Esophagus squamous epithelium (tissue), 5 donors: ENCODE data around the gene PRR5. TPM values are rescaled to one million over a fixed set of nuclear protein-coding genes. Genes with fewer than 3 reads are reported as not detected.

Experiments used
- DNase-seq: peaks from one replicate; lab custom pipeline; 2025; lab: John Stamatoyannopoulos, UW
- H3K27ac ChIP-seq, 4 donors: fragments of 200-600 bp; sonication (generic); one replicate each; pipeline ENCODE4 v1.5.1; 2016 to 2019; ENCODE audit warnings: mild to moderate bottlenecking in 1 of 4
- H3K27me3 ChIP-seq, 4 donors: fragments of 200-600 bp; sonication (generic); 1 replicate in 3 of 4; 2 replicates in 1 of 4; pipeline versions ENCODE4 v1.5.1 to v1.6.0; 2017 to 2021; ENCODE audit warnings: antibody characterized with exemption in 1 of 4
- H3K36me3 ChIP-seq, 3 donors: fragments of 200-600 bp; sonication (generic); one replicate each; pipeline ENCODE4 v1.5.1; 2016 to 2019
- H3K4me1 ChIP-seq, 3 donors: fragments of 200-600 bp; sonication (generic); one replicate each; pipeline ENCODE4 v1.5.1; 2017 to 2019
- H3K4me3 ChIP-seq, 4 donors: fragments of 200-600 bp; sonication (generic); 1 replicate in 3 of 4; 2 replicates in 1 of 4; pipeline ENCODE4 v1.5.1; 2016 to 2019; ENCODE audit warnings: mild to moderate bottlenecking in 2 of 4, moderate library complexity in 1 of 4
- H3K9me3 ChIP-seq, 3 donors: fragments of 200-600 bp; sonication (generic); one replicate each; pipeline ENCODE4 v1.5.1; 2016 to 2019
- POLR2A ChIP-seq, 4 donors: fragments of 450-650 bp; IDR thresholded peaks; one replicate each; pipeline ENCODE4 v1.6.1; 2017; ENCODE audit warnings: antibody characterized with exemption in 4 of 4, mild to moderate bottlenecking in 4 of 4, moderate library complexity in 3 of 4
- WGBS, 2 donors: methylation state at CpG; one replicate each; pipeline ENCODE4 v1.1.5; 2018; 5-methylcytosine and 5-hydroxymethylcytosine counted together
- intact Hi-C: fragments of 100-400 bp; cut with DNase I; formaldehyde crosslinking; loops from one replicate; pipeline ENCODE4 v1.15.0; 2022
- total RNA-seq, 4 donors: library from RNA; depleted of rRNA; stranded (reverse); fragments of >200 nt; gene quantifications; one replicate each; pipeline ENCODE4 v1.1.0, GENCODE V29; 2016
- TF ChIP-seq, protein P1 (sequence below), 6 experiments: fragments of 450-650 bp in 4 of 6; fragments of 200-600 bp in 2 of 6; sonication (generic) in 2 of 6; IDR thresholded peaks; one replicate each; pipeline ENCODE4 v1.5.1; 2016 to 2019; ENCODE audit warnings: antibody characterized with exemption in 6 of 6, mild to moderate bottlenecking in 4 of 6, moderate library complexity in 4 of 6
- donor health status: DM: yes; HTN: yes; CAD: no.

PRR5 gene
- total RNA-seq, 4 donors from 2014 or later = 20.8 to 33.0 (median 23.4) TPM

DNA sequence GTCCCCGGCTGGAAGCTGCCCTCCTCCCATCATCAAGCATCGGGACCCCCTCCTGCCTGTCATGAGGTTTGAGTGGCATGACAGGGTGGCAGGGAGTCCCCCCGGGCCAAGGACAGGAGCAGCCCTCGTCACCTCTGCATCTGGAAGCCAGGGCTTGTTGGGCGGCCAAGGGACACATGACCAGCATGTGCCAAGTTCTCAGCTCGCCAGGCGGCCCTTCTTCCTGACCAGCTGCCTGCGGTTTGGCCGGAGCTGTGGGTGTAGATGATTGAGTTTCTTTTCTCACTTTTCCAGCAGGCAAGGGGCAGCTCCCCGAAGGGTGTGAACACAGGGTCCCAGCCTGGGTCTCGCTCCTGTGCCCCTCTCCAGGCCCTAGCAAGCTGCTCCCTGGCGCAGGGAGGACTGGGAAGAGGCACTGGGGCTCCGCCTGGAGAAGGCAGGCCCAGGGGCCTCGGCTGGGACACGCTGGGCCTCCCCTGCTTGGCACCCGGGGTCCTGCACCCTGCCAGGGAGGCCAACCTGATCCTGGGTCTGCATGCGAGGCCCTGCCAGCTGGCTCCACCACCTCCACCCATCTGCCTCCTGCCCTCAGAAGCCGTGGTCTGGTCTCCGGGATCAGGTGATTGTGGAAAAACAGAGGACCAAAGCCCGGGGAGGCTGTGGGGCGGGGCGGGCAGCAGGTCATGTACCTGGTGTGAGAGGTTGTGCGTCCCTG, 63.7 kb downstream of the PRR5 start:
- Histone ChIP-seq H3K27ac (no peak overlapping the region), H3K9me3 (no peaks in the 10 kb centered on the region), H3K4me1 (no peaks in the 10 kb centered on the region), H3K36me3 (no peaks in the 10 kb centered on the region), H3K4me3 (no peak overlapping the region), H3K27me3 (no peaks in the 10 kb centered on the region)
- no peak for DNase-seq
- 71 to 86% methylated on average over 3 to 7 of the region's 23 CpGs for WGBS, 2 donors
- TF ChIP-seq POLR2A (IDR thresholded peaks at IDR 0.05) = no peak
- TF ChIP-seq, protein P1, sequence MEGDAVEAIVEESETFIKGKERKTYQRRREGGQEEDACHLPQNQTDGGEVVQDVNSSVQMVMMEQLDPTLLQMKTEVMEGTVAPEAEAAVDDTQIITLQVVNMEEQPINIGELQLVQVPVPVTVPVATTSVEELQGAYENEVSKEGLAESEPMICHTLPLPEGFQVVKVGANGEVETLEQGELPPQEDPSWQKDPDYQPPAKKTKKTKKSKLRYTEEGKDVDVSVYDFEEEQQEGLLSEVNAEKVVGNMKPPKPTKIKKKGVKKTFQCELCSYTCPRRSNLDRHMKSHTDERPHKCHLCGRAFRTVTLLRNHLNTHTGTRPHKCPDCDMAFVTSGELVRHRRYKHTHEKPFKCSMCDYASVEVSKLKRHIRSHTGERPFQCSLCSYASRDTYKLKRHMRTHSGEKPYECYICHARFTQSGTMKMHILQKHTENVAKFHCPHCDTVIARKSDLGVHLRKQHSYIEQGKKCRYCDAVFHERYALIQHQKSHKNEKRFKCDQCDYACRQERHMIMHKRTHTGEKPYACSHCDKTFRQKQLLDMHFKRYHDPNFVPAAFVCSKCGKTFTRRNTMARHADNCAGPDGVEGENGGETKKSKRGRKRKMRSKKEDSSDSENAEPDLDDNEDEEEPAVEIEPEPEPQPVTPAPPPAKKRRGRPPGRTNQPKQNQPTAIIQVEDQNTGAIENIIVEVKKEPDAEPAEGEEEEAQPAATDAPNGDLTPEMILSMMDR (IDR thresholded peaks at IDR 0.05) = no peak
- intact Hi-C loops = no loop called here

DNA sequence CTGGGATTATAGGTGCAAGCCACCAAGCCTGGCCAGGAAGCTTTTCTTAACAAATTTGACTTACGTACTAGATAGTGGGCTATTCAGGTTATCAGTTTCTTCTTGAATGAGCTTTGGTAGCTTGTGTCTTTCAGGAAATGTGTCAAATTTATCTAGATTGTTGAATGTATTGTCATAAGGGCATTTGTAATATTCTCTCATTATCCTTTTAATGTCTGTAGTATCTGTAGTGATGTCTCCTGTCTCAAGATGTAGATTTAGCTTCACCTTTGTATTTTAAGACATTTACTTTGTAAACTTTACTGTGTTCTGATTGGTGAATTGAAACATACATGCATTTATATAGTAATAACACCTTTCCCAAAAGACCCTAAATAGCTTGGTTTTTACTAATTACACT, 71.1 kb downstream of the PRR5 start:
- Histone ChIP-seq H3K9me3 (peaks cover 0 to 7% (median 0%) of the 10 kb centered on the region in 3 donors), H3K4me3 (no peak overlapping the region), H3K27ac (no peak overlapping the region), H3K4me1 (no peaks in the 10 kb centered on the region), H3K36me3 (no peaks in the 10 kb centered on the region), H3K27me3 (no peaks in the 10 kb centered on the region)
- no peak for DNase-seq
- intact Hi-C loops = no loop called here
- TF ChIP-seq POLR2A (IDR thresholded peaks at IDR 0.05) = no peak
- TF ChIP-seq, protein P1 (IDR thresholded peaks at IDR 0.05) = no peak
- WGBS, 2 donors = 94 to 100% methylated on average over 1 of the region's 1 CpG

DNA sequence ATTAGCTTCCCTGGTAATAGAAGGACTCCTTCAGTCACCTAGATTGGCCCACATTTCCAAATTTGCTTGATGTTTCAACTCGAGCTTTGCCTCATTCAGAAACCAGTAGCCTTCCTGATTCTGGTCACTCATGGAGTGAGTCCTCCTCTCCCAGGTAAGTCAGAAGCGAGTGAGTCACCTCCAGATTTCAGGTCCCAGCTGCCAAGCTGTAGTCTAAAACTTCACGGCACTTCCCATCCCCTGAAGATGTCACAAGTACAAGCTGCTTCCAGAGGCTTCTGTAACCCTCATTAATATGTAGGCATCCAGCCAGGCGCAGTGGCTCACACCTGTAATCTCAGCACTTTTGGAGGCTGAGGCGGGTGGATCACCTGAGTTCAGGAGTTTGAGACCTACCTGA, 73.9 kb downstream of the PRR5 start:
- no peak for TF ChIP-seq POLR2A (IDR thresholded peaks at IDR 0.05)
- TF ChIP-seq, protein P1 (IDR thresholded peaks at IDR 0.05) = no peak
- intact Hi-C loops = no loop called here
- Histone ChIP-seq H3K4me1 (no peaks in the 10 kb centered on the region), H3K4me3 (no peak overlapping the region), H3K36me3 (no peaks in the 10 kb centered on the region), H3K27me3 (peaks cover 0 to 11% (median 0%) of the 10 kb centered on the region in 4 donors), H3K9me3 (peaks cover 0 to 7% (median 0%) of the 10 kb centered on the region in 3 donors), H3K27ac (no peak overlapping the region)
- 65 to 75% methylated on average over 3 to 4 of the region's 5 CpGs for WGBS, 2 donors
- no peak for DNase-seq

DNA sequence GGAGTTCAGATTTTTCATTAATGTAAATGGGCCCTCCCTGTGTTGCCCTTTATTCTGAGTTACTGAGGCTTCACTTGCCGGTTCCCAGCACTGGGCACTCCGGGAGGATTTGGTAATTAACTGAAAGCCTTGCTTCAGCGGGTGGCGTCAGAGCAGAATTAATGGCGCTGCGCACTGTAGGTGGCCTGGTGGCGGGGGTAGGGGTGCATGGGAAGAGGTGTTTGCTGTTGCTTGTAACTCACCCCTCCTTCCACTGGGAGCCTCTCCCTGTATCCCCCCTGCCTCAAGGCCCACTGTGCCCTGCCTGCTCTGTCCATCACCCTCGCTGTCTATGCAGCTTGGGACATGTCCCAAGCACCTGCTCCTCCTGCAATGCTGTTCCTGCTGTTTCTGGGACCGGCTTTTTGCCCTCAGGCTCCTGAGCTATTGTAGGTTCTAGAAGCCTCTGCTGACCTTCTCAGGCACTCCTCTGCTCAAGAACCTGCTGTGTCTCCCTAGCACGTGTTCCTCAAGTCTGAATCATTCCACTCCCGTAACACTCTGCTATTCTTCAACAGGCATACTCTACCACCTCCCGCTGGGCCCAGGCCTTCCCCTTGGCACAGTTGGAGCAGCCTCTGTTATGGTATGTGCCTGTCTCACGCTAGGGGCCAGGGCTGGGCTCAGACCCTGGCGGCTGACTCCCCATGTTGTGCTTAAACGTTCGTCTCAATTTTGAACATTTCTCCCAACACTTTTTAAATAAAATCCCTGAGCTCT, 74.8 kb downstream of the PRR5 start:
- intact Hi-C loops = no loop called here

More for the DNA sequence above, 74.8 kb downstream of the PRR5 start:
- Histone ChIP-seq H3K9me3 (peaks cover 0 to 7% (median 0%) of the 10 kb centered on the region in 3 donors), H3K4me3 (no peak overlapping the region), H3K27me3 (peaks cover 0 to 12% (median 0%) of the 10 kb centered on the region in 4 donors), H3K36me3 (no peaks in the 10 kb centered on the region), H3K4me1 (no peaks in the 10 kb centered on the region), H3K27ac (no peak overlapping the region)
- no peak for DNase-seq
- TF ChIP-seq, protein P1 (IDR thresholded peaks at IDR 0.05) = no peak
- no peak for TF ChIP-seq POLR2A (IDR thresholded peaks at IDR 0.05)
- WGBS, 2 donors = 81 to 83% methylated on average over 16 of the region's 16 CpGs
